GM12878 (cell line): ENCODE results near the gene ANO4. TPM values are rescaled to one million over a fixed set of nuclear protein-coding genes. Genes with fewer than 3 reads are reported as not detected.

ENCODE experiments used
- ATAC-seq: fragments of 200-7000 bp; cut with Tn5 transposase; 3 replicates; pipeline ENCODE4 v1.9.1; 2020; ENCODE audit warnings: mild to moderate bottlenecking, moderate library complexity
- BruUV-seq: library from RNA; stranded (reverse); fragments of 400-500 nt; replicated peaks from 2 replicates; lab custom pipeline; 2021; lab: Mats Ljungman, UMichigan
- CTCF ChIA-PET: fragments of 300-600 bp; sonication (Branson Sonifier 250); formaldehyde crosslinking; extraction: SDS; loops from one replicate; lab custom pipeline; 2021; ENCODE audit warnings: inconsistent platforms; lab: Yijun Ruan, JAX
- POLR2A ChIA-PET: fragments of 350-600 bp; formaldehyde crosslinking; extraction: SDS; loops from one replicate; lab custom pipeline; 2021; ENCODE audit warnings: inconsistent platforms; lab: Charles Lee
- RAD21 ChIA-PET: fragments of 300-600 bp; sonication (Branson Sonifier 250); formaldehyde crosslinking; loops from one replicate; lab custom pipeline; 2023; ENCODE audit warnings: antibody characterized with exemption; ENCODE audit not compliant: unreplicated experiment; lab: Charles Lee
- SMC1A ChIA-PET: fragments of 300-600 bp; sonication (Branson Sonifier 250); formaldehyde crosslinking; loops from one replicate; lab custom pipeline; 2023; ENCODE audit not compliant: unreplicated experiment, uncharacterized antibody; lab: Charles Lee
- DNase-seq: peaks from one replicate; pipeline ENCODE4 v3.0.0-alpha.2; 2011; ENCODE audit warnings: low read depth, low spot score
- FAIRE-seq: peaks from 3 replicates; lab custom pipeline; 2011; peaks lifted over from hg19 to GRCh38; lab: Jason Lieb, UNC
- H2AFZ ChIP-seq: 2 replicates; pipeline ENCODE4 v1.6.0; 2011; ENCODE audit warnings: low read depth, low read length, control low read depth; ENCODE audit not compliant: control insufficient read depth
- H3K27ac ChIP-seq: 2 replicates; pipeline ENCODE4 v1.5.1; 2011; ENCODE audit warnings: control low read depth; ENCODE audit not compliant: control insufficient read depth, insufficient read depth
- H3K27me3 ChIP-seq, 2 experiments: replicated peaks in 1 of 2; 2 replicates each; pipeline versions ENCODE4 v1.6.0 to v1.6.1; 2011; ENCODE audit warnings: low read length in 1 of 2; ENCODE audit not compliant: control insufficient read depth in 2 of 2, insufficient read depth in 2 of 2
- H3K36me3 ChIP-seq, 2 experiments: 2 replicates each; pipeline ENCODE4 v1.5.1; 2011; ENCODE audit warnings: low read length in 1 of 2; ENCODE audit not compliant: control insufficient read depth in 2 of 2, insufficient read depth in 2 of 2
- H3K4me1 ChIP-seq: 2 replicates; pipeline ENCODE4 v1.6.1; 2011; ENCODE audit warnings: mild to moderate bottlenecking, low read length, moderate library complexity, mixed read lengths; ENCODE audit not compliant: control insufficient read depth, insufficient read depth
- H3K4me2 ChIP-seq: 2 replicates; pipeline ENCODE4 v1.6.0; 2011; ENCODE audit warnings: control low read depth; ENCODE audit not compliant: control insufficient read depth, insufficient read depth
- H3K4me3 ChIP-seq: fragments of 200-600 bp; sonication (generic); 2 replicates; pipeline ENCODE4 v1.5.1; 2016
- H3K79me2 ChIP-seq: 2 replicates; pipeline ENCODE4 v1.6.0; 2011; ENCODE audit warnings: low read length; ENCODE audit not compliant: control insufficient read depth, insufficient read depth
- H3K9ac ChIP-seq: 2 replicates; pipeline ENCODE4 v1.8.0; 2011; ENCODE audit warnings: low read length, control low read depth, mixed read lengths; ENCODE audit not compliant: control insufficient read depth, insufficient read depth
- H3K9me3 ChIP-seq: replicated peaks from 3 replicates; pipeline ENCODE4 v1.5.1; 2011; ENCODE audit warnings: mild to moderate bottlenecking, low read length; ENCODE audit not compliant: control insufficient read depth, insufficient read depth
- H4K20me1 ChIP-seq: 2 replicates; pipeline ENCODE4 v1.6.0; 2011; ENCODE audit not compliant: control insufficient read depth, insufficient read depth
- CTCF ChIP-seq, 3 experiments: IDR thresholded peaks in 2 of 3; conservative IDR thresholded peaks in 1 of 3; 2 replicates each; pipeline ENCODE4 v1.5.1; 2011; ENCODE audit warnings: low read depth in 3 of 3, low read length in 3 of 3, mild to moderate bottlenecking in 3 of 3, control low read depth in 2 of 3, moderate library complexity in 2 of 3, inconsistent platforms in 1 of 3, mixed read lengths in 1 of 3; ENCODE audit not compliant: control insufficient read depth in 2 of 3, insufficient read depth in 1 of 3; ENCODE audit errors: extremely low read depth in 1 of 3
- EED ChIP-seq: sonication (generic); IDR thresholded peaks from 2 replicates; pipeline ENCODE4 v1.6.1; 2016; ENCODE audit warnings: antibody characterized with exemption, low read depth
- ESRRA ChIP-seq: IDR thresholded peaks from 2 replicates; pipeline ENCODE4 v1.6.1; 2012; ENCODE audit warnings: mild to moderate bottlenecking, low read length, improper control_type of control experiment
- ETV6 ChIP-seq, 2 experiments: fragments of 450-650 bp in 1 of 2; IDR thresholded peaks in 1 of 2; conservative IDR thresholded peaks in 1 of 2; 2 replicates each; pipeline ENCODE4 v1.6.1; 2014; ENCODE audit warnings: antibody characterized with exemption in 1 of 2, borderline replicate concordance in 1 of 2, low read depth in 1 of 2, mild to moderate bottlenecking in 1 of 2, moderate library complexity in 1 of 2
- JUND ChIP-seq: IDR thresholded peaks from 2 replicates; pipeline ENCODE4 v1.6.1; 2012; ENCODE audit warnings: low read depth, mild to moderate bottlenecking, low read length, improper control_type of control experiment, moderate library complexity
- NFYA ChIP-seq: IDR thresholded peaks from 2 replicates; pipeline ENCODE4 v1.6.1; 2011; ENCODE audit warnings: low read depth, mild to moderate bottlenecking, low read length, improper control_type of control experiment, borderline replicate concordance
- PRDM15 ChIP-seq: fragments of 450-650 bp; formaldehyde crosslinking; IDR thresholded peaks from 2 replicates; pipeline ENCODE4 v1.4.0; 2020; ENCODE audit warnings: mild to moderate bottlenecking, moderate library complexity
- SMAD5 ChIP-seq: IDR thresholded peaks from 2 replicates; pipeline ENCODE4 v1.6.1; 2016; ENCODE audit warnings: antibody characterized with exemption, low read depth
- SRF ChIP-seq, 2 experiments: IDR thresholded peaks; 2 replicates each; pipeline ENCODE4 v1.6.1; 2011; ENCODE audit warnings: low read depth in 2 of 2, low read length in 2 of 2, mild to moderate bottlenecking in 1 of 2, moderate library complexity in 1 of 2
- TAF1 ChIP-seq: IDR thresholded peaks from 2 replicates; pipeline ENCODE4 v1.6.1; 2011; ENCODE audit warnings: mild to moderate bottlenecking, low read depth, low read length, borderline replicate concordance
- TCF7 ChIP-seq: IDR thresholded peaks from 2 replicates; pipeline ENCODE4 v1.6.1; 2014; ENCODE audit warnings: antibody characterized with exemption, borderline replicate concordance
- WGBS: methylation state at CpG from one replicate; pipeline ENCODE4 v1.1.6; 2016; ENCODE audit warnings: low lambda C conversion rate; ENCODE audit not compliant: insufficient replicate concordance, insufficient coverage; ENCODE audit errors: missing lambda C conversion rate; 5-methylcytosine and 5-hydroxymethylcytosine counted together
- in situ Hi-C: fragments of 300-500 bp; cut with MboI; formaldehyde crosslinking; loops from 9 replicates; pipeline ENCODE4 v1.14.3; 2018; ENCODE audit warnings: mixed read lengths
- intact Hi-C: fragments of 100-400 bp; cut with micrococcal nuclease; formaldehyde crosslinking; loops from one replicate; pipeline ENCODE4 v1.14.2; 2022; ENCODE audit not compliant: unreplicated experiment
- polyA plus RNA-seq, 11 experiments: library from polyadenylated mRNA; depleted of rRNA in 4 of 11; unstranded in 6 of 11; stranded (reverse) in 5 of 11; fragments of >200 nt; fragmentation: Nextera tagmentation in 4 of 11; fragmentation: Illumina TruSeq in 1 of 11; extraction: Ambion mirVana in 4 of 11; extraction: Trizol in 1 of 11; gene quantifications; 1 replicate in 1 of 11; 2 replicates in 10 of 11; pipeline versions ENCODE4 v1.2.1 to v1.2.3, GENCODE V29; 2011 to 2016; ENCODE audit warnings: inconsistent platforms in 2 of 11, missing spikeins in 2 of 11, low read depth in 1 of 11
- total RNA-seq, 4 experiments: library from RNA; depleted of rRNA in 3 of 4; stranded (reverse); fragments of >200 nt in 3 of 4; fragmentation: Illumina TruSeq in 1 of 4; extraction: Trizol in 1 of 4; gene quantifications; 2 replicates each; pipeline versions ENCODE4 v1.2.1 to v1.2.3, GENCODE V29; 2013 to 2021

ANO4 gene
- total and polyA plus RNA-seq, 10 of the 15 experiments (the other 5 are each of a cell fraction or from before 2014, with no cell fraction given): not detected

- Histone ChIP-seq H3K9ac (no peak overlapping the region), H3K27me3 (no peaks in the 10 kb centered on the region), H3K36me3 (no peaks in the 10 kb centered on the region), H3K79me2 (no peaks in the 10 kb centered on the region), H3K4me1 (no peaks in the 10 kb centered on the region), H3K4me3 (no peak overlapping the region), H4K20me1 (no peaks in the 10 kb centered on the region), H2AFZ (no peak overlapping the region), H3K9me3 (no peaks in the 10 kb centered on the region), H3K4me2 (no peak overlapping the region), H3K27ac (no peak overlapping the region)
- in situ Hi-C loops: no loop called here
- CTCF ChIA-PET: no interaction called here
- BruUV-seq: no TSS peak
- POLR2A ChIA-PET: no interaction called here
- intact Hi-C loops: no loop called here
- ATAC-seq: no peak
- no peak for FAIRE-seq
- no peak for DNase-seq
- RAD21 ChIA-PET: no interaction called here
- SMC1A ChIA-PET: interaction anchor here (0.9 kb wide), 1 partner anchor 10 kb away, joined by 3 read pairs; no protein-coding TSS in a partner anchor
- TF ChIP-seq ESRRA: no peak
- no peak for TF ChIP-seq JUND
- 10% methylated on average over 3 of the region's 3 CpGs for WGBS
Observed at GRCh38 chr12:100904270-100904669, 109.7 kb downstream of the ANO4 start.

- no peak overlapping the region for H3K4me2 ChIP-seq
- no peak overlapping the region for H2AFZ ChIP-seq
- 0% methylated on average over 2 of the region's 2 CpGs for WGBS
- CTCF ChIA-PET: no interaction called here
- no peak for ATAC-seq
- H3K27me3 ChIP-seq: no peaks in the 10 kb centered on the region
- H3K36me3 ChIP-seq: no peaks in the 10 kb centered on the region
- TF ChIP-seq SRF (IDR thresholded peaks at IDR 0.05; ENCODE audit: low read depth in 2 of 2, low read length in 2 of 2) (no peak), ETV6 (conservative IDR thresholded peaks at IDR 0.05 in 1 of 2, IDR thresholded peaks at IDR 0.05 in 1 of 2; ENCODE audit: borderline replicate concordance in 1 of 2, low read depth in 1 of 2) (no peak), CTCF (IDR thresholded peaks at IDR 0.05 in 2 of 3, conservative IDR thresholded peaks at IDR 0.05 in 1 of 3; ENCODE audit: control insufficient read depth in 2 of 3, extremely low read depth in 1 of 3, insufficient read depth in 1 of 3, low read depth in 3 of 3, low read length in 3 of 3) (no peak), TCF7 (no peak), SMAD5 (no peak), TAF1 (no peak), PRDM15 (CRISPR knock-in tag) (no peak), NFYA (no peak), EED (no peak)
- no peaks in the 10 kb centered on the region for H4K20me1 ChIP-seq
- intact Hi-C loops: no loop called here
- RAD21 ChIA-PET: no interaction called here
- no peaks in the 10 kb centered on the region for H3K79me2 ChIP-seq
- no peak for DNase-seq
- no peak for FAIRE-seq
- no peaks in the 10 kb centered on the region for H3K9me3 ChIP-seq
- POLR2A ChIA-PET: no interaction called here
- no peak overlapping the region for H3K4me3 ChIP-seq
- no peak overlapping the region for H3K27ac ChIP-seq
- BruUV-seq: no TSS peak
- no peak overlapping the region for H3K9ac ChIP-seq
- SMC1A ChIA-PET: no interaction called here
- H3K4me1 ChIP-seq: no peaks in the 10 kb centered on the region
- in situ Hi-C loops: no loop called here
Observed at GRCh38 chr12:100908501-100908900, 113.9 kb downstream of the ANO4 start.
